Gastrocnemius medialis (tissue), 4 donors: ENCODE measurements around the gene MCF2L.

Source experiments
- POLR2A ChIP-seq, 2 donors: fragments of 450-650 bp; IDR thresholded peaks; one replicate each; pipeline ENCODE4 v1.6.1; 2017; ENCODE audit warnings: antibody characterized with exemption in 2 of 2, mild to moderate bottlenecking in 2 of 2, moderate library complexity in 2 of 2
- TF ChIP-seq, protein P1 (sequence below), 5 experiments: fragments of 450-650 bp in 3 of 5; fragments of 200-600 bp in 2 of 5; sonication (generic) in 2 of 5; IDR thresholded peaks in 4 of 5; conservative IDR thresholded peaks in 1 of 5; 1 replicate in 4 of 5; 2 replicates in 1 of 5; pipeline ENCODE4 v1.5.1; 2016 to 2019; ENCODE audit warnings: antibody characterized with exemption in 5 of 5, mild to moderate bottlenecking in 3 of 5, moderate library complexity in 3 of 5

DNA sequence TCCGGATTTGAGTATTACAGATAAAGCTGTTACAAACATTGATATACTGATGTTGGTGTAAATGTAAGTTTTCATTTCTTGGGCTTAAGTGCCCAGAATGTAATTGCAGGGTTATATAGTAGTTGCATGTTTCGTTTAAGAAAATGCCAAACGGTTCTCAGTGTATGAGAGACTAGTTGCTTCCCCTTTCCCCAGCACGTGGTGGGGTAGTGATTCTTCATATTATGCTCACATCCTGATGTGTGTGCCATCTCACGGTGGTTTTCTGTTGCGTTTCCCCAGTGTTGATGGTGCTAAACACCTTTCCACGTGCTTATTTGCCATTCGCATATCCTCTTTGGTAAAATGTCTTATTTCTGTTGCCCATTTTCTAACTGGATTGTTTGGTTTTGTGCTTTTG lies 101.8 kb downstream of the MCF2L start:
- no peak for TF ChIP-seq POLR2A (IDR thresholded peaks at IDR 0.05)
- TF ChIP-seq, protein P1, sequence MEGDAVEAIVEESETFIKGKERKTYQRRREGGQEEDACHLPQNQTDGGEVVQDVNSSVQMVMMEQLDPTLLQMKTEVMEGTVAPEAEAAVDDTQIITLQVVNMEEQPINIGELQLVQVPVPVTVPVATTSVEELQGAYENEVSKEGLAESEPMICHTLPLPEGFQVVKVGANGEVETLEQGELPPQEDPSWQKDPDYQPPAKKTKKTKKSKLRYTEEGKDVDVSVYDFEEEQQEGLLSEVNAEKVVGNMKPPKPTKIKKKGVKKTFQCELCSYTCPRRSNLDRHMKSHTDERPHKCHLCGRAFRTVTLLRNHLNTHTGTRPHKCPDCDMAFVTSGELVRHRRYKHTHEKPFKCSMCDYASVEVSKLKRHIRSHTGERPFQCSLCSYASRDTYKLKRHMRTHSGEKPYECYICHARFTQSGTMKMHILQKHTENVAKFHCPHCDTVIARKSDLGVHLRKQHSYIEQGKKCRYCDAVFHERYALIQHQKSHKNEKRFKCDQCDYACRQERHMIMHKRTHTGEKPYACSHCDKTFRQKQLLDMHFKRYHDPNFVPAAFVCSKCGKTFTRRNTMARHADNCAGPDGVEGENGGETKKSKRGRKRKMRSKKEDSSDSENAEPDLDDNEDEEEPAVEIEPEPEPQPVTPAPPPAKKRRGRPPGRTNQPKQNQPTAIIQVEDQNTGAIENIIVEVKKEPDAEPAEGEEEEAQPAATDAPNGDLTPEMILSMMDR (IDR thresholded peaks at IDR 0.05 in 4 of 5, conservative IDR thresholded peaks at IDR 0.05 in 1 of 5): no peak
